Mammary epithelial cell (primary cell): ENCODE results near the gene THRB.

Experiments used
- CTCF ChIP-seq, 2 donors: IDR thresholded peaks in 1 of 2; conservative IDR thresholded peaks in 1 of 2; 2 replicates each; pipeline ENCODE4 v1.5.1; 2011 to 2012; ENCODE audit warnings: inconsistent platforms in 2 of 2, low read length in 2 of 2, mild to moderate bottlenecking in 2 of 2, control low read depth in 1 of 2, low read depth in 1 of 2; ENCODE audit not compliant: insufficient read depth in 1 of 2; ENCODE audit errors: extremely low read depth in 1 of 2
- EZH2 ChIP-seq: IDR thresholded peaks from 2 replicates; pipeline ENCODE4 v1.6.1; 2012; ENCODE audit warnings: low read length, inconsistent platforms, borderline replicate concordance

GRCh38 chr3:24396338-24396737 is 98.3 kb downstream of the THRB start:
- TF ChIP-seq EZH2 (no peak), CTCF (conservative IDR thresholded peaks at IDR 0.05 in 1 of 2, IDR thresholded peaks at IDR 0.05 in 1 of 2; ENCODE audit: extremely low read depth in 1 of 2, insufficient read depth in 1 of 2, low read depth in 1 of 2, low read length in 2 of 2) (no peak)
